GM18526 (cell line): Measurements from ENCODE around the gene DIPK1B.

Source experiments
- POLR2A ChIP-seq: IDR thresholded peaks from 3 replicates; pipeline ENCODE4 v1.6.1; 2011; ENCODE audit not compliant: insufficient read length; ENCODE audit errors: extremely low read depth

Gene DIPK1B

GRCh38 chr9:136743639-136744211, 31.4 kb downstream of the DIPK1B start:
- no peak for TF ChIP-seq POLR2A

GRCh38 chr9:136744773-136745172, 32.4 kb downstream of the DIPK1B start:
- no peak for TF ChIP-seq POLR2A

- TF ChIP-seq POLR2A: no peak
Observed at GRCh38 chr9:136745389-136746154, 33.2 kb downstream of the DIPK1B start.

GRCh38 chr9:136746155-136746490, 33.8 kb downstream of the DIPK1B start:
- no peak for TF ChIP-seq POLR2A

GRCh38 chr9:136746621-136747020, 34.2 kb downstream of the DIPK1B start:
- TF ChIP-seq POLR2A: no peak

GRCh38 chr9:136747161-136748060, 35.0 kb downstream of the DIPK1B start:
- no peak for TF ChIP-seq POLR2A

GRCh38 chr9:136748201-136748600, 35.8 kb downstream of the DIPK1B start, which contains the start of gene LCN6:
Gene LCN6, minus strand, starts transcription at chr9:136748525. Its CDS starts 42 bp downstream, at chr9:136748483.
- no peak for TF ChIP-seq POLR2A

GRCh38 chr9:136748666-136749611, 36.6 kb downstream of the DIPK1B start:
- TF ChIP-seq POLR2A: no peak

- no peak for TF ChIP-seq POLR2A
Observed at GRCh38 chr9:136750526-136750925, 38.2 kb downstream of the DIPK1B start.

- no peak for TF ChIP-seq POLR2A
Observed at GRCh38 chr9:136751244-136751643, 38.9 kb downstream of the DIPK1B start.

- no peak for TF ChIP-seq POLR2A
Observed at GRCh38 chr9:136751814-136752213, 39.4 kb downstream of the DIPK1B start.

- TF ChIP-seq POLR2A: no peak
Observed at GRCh38 chr9:136753371-136754058, 41.1 kb downstream of the DIPK1B start.

- no peak for TF ChIP-seq POLR2A
Observed at GRCh38 chr9:136754059-136754572, 41.7 kb downstream of the DIPK1B start.
